GM06990 (cell line): Measurements from ENCODE around the gene ABCC12.

Experiments used
- DNase-seq: peaks from one replicate; pipeline ENCODE4 v3.0.0-alpha.2; 2011; ENCODE audit not compliant: insufficient read length; ENCODE audit errors: extremely low read depth
- H3K27me3 ChIP-seq: replicated peaks from 2 replicates; pipeline ENCODE4 v1.6.0; 2011; ENCODE audit warnings: low read length; ENCODE audit not compliant: control insufficient read depth, insufficient read depth
- H3K36me3 ChIP-seq: 2 replicates; pipeline ENCODE4 v1.5.1; 2011; ENCODE audit warnings: low read length; ENCODE audit not compliant: control insufficient read depth, insufficient read depth
- H3K4me3 ChIP-seq: replicated peaks from 2 replicates; pipeline ENCODE4 v1.5.1; 2011; ENCODE audit warnings: low read depth, mild to moderate bottlenecking, control low read depth, low read length
- TF ChIP-seq, protein P1 (sequence below): IDR thresholded peaks from 2 replicates; pipeline ENCODE4 v1.5.1; 2011; ENCODE audit warnings: low read length, control low read depth, mild to moderate bottlenecking, inconsistent platforms; ENCODE audit not compliant: insufficient read depth, poor library complexity, severe bottlenecking

ABCC12 gene

DNA sequence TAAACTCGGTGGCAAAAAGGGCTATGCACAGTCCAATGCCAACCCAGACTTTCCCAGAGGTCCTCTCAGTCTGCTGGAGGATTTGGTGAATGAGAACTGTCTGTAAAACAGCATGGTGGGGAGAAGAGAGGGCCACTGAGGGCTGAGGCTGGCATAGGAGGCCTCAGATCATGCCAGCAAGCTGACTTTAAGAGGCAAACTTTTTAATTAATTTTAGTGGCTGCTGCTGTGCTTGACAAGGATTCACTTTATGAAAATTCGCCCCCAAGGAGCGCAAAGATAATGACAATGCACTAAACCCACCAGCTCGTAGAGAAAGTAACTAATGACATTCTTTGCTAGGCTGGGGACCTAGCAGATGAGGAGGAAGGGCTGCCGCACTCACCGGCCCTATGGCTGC is 15.0 kb downstream of the ABCC12 start:
- Histone ChIP-seq H3K27me3 (no peaks in the 10 kb centered on the region; the same call in none of the 2 replicates), H3K36me3 (no peaks in the 10 kb centered on the region), H3K4me3 (no peak overlapping the region)
- DNase-seq, result no peak
- TF ChIP-seq, protein P1, sequence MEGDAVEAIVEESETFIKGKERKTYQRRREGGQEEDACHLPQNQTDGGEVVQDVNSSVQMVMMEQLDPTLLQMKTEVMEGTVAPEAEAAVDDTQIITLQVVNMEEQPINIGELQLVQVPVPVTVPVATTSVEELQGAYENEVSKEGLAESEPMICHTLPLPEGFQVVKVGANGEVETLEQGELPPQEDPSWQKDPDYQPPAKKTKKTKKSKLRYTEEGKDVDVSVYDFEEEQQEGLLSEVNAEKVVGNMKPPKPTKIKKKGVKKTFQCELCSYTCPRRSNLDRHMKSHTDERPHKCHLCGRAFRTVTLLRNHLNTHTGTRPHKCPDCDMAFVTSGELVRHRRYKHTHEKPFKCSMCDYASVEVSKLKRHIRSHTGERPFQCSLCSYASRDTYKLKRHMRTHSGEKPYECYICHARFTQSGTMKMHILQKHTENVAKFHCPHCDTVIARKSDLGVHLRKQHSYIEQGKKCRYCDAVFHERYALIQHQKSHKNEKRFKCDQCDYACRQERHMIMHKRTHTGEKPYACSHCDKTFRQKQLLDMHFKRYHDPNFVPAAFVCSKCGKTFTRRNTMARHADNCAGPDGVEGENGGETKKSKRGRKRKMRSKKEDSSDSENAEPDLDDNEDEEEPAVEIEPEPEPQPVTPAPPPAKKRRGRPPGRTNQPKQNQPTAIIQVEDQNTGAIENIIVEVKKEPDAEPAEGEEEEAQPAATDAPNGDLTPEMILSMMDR, result no peak

DNA sequence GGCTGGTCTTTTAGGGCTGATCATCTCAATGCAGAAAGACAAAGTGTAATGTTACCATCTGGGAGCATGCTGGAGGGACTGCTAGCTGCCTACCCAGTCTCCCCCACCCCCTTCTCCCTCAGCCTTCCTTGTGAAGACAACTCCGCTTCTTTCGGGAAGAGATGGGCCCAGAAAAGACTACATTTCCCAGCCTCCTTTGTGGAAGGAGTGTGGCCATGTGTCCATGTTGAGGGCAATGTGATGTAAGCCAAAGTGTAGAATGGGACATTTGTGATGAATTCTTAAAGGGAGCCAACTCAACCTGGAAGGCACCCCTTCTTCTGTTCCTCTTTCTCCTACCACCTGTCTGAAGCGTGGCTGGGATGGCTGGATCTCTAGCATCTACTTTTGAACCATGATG is 16.3 kb downstream of the ABCC12 start:
- DNase-seq, result no peak
- H3K27me3 ChIP-seq, result no peaks in the 10 kb centered on the region; the same call in none of the 2 replicates
- TF ChIP-seq, protein P1, result no peak
- H3K4me3 ChIP-seq, result no peak overlapping the region
- H3K36me3 ChIP-seq, result no peaks in the 10 kb centered on the region

DNA sequence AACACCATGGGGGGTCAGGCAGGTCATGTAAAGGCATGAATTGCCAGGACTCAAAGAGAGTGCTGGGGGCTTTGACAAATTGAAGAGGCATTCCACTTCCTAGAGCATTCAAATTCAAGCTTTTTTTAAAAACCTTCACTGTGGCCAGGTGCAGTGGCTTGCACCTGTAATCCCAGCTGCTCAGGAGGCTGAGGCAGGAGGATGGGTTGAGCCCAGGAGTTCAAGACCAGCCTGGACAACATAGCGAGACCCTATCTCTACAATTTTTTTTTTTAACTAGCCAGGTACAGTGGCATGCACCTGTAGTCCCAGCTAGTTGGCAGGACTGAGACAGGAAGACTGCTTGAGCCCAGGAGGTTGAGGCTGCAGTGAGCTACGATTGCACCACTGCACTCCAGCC is 17.2 kb downstream of the ABCC12 start:
- TF ChIP-seq, protein P1, result no peak
- Histone ChIP-seq H3K4me3 (no peak overlapping the region), H3K27me3 (no peaks in the 10 kb centered on the region; the same call in none of the 2 replicates), H3K36me3 (no peaks in the 10 kb centered on the region)
- DNase-seq, result no peak

DNA sequence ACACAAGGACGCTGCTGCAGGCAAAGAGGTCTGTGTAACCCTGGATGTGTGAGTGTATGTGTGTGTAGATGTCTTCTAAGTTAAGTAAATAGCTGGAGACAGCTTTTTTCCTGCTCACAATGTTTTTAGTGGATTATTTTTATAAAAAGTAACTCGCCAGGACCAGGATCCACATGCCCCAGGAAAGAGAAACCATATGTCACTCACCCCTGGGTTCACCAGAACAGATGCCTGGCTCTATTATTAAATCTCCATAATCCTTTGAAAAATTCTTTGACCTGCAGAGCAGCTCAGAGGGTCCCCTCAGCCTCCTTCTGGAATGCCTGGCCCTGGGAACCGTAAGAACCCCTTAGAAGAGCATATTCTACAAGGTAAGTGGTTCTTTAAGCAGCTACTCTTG is 18.0 kb downstream of the ABCC12 start:
- H3K27me3 ChIP-seq, result no peaks in the 10 kb centered on the region; the same call in none of the 2 replicates
- H3K36me3 ChIP-seq, result no peaks in the 10 kb centered on the region
- TF ChIP-seq, protein P1, result no peak
- H3K4me3 ChIP-seq, result no peak overlapping the region
- no peak for DNase-seq

DNA sequence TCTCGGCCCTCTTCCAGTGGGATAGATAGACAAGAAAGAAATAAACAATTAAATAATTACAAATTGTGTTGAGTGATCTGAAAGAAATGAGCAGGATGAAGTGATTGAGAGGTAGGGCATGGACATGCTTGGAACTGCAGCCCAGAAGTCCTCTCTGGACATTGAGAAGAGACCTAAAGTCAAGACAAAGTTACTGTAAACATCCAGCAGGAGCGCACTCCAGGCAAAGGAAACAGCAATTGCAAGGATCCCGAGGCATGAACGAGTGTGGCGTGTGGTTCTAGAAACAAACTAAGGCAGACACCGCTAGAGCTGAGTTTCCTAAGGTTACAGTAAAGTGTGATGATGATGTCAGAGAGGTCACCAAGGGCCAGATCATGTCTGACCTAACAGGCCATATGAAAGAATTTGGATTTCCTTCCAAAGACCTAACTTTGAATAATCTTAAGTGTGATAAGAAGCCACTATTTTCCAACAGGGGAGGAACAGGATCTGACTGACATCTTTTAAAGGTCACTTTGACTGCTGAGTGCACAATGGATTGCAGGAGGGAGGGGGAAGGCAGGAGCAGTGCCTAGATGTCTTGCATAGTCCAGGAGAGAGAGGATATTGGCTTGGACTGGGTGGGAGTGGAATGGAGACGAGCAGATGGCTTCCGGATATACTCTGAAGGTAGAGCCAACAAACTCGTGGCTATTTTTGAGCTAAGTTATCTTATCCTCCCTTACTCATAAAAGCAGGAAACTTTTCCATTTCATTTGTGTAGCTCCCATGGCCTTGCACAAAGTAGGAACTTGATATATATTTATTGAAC is 19.0 kb downstream of the ABCC12 start:
- H3K36me3 ChIP-seq, result no peaks in the 10 kb centered on the region
- TF ChIP-seq, protein P1, result no peak
- DNase-seq, result no peak
- no peaks in the 10 kb centered on the region; the same call in none of the 2 replicates for H3K27me3 ChIP-seq
- no peak overlapping the region for H3K4me3 ChIP-seq
